Activated CD8-positive, alpha-beta memory T cell treated with anti-CD3 and anti-CD28 coated beads, Interleukin-2, amount 50 U/mL, for 1 hour (primary cell): Measurements from ENCODE around the gene AUTS2.

Source experiments
- DNase-seq: peaks from one replicate; pipeline ENCODE4 v3.0.0-alpha.2; 2020; ENCODE audit errors: extremely low read depth

The AUTS2 gene

DNA sequence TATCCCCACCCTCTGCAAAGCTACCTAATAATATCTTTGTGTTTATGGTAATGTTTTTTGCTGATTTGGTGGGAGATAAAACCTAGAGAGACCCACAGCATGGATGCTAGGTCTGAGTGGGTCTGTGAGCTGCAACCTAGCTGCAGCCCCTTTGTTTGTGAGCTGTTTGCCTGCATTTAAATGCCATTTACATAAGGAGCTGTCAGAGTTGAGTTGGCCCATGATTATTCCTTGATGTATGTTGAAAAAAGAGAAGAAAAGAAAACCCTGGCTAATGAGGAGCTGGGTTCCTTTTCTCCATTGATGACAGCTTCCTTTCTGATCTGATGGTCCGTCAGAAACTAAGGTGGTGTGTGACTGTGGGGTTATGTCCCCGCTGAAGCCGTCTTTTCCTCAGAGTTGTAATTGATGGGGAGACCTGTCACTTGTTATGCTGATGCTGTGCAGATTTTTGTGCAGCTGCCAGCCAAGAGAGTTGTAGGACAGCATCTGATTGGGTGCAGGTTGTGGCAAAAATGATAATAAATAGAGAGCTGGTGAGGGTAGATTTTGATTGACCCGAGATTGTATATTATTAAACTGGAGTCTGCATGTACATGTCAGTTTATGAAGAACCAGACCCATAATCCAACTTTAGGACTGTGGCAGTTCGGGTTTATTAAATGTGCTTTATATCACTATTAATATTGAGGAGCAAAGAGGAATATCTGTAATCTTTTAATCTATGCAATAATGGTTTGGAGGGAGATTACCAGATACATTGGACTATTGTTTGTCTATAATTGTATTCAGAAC is 219.8 kb downstream of the AUTS2 start:
- no peak for DNase-seq

DNA sequence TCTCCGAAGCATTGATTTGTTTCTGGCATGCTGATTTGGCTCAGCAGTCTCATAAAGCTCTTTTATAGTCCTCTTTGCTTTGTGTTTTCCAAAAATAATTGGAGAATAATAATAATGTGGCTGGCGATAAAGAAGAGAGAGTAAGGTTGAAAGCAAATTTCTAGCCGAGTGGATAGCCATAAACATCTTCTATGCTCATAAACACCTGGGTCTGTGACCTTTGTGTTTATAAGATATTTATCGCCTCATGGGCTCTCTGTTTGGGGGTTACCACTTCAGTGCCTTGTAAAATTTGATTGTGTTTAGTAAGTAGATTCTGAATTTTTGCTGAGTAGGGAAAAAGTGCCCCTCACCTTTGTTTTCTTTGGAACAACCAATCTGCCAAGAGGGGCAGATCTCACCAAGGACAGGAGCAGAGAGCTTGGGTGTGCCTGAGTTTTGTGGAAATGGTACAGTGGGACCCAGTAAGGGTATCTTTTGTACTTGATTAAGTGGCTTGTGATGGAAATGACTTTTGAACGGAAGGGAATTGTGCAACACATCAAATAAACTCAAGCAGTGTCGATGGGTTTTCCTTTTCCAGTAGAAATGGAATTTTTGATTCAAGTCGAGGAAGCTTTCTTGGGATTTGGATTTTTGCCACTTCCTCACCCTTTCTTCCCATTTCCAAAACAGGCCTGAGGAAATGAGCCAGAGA is 220.5 kb downstream of the AUTS2 start:
- DNase-seq = no peak

DNA sequence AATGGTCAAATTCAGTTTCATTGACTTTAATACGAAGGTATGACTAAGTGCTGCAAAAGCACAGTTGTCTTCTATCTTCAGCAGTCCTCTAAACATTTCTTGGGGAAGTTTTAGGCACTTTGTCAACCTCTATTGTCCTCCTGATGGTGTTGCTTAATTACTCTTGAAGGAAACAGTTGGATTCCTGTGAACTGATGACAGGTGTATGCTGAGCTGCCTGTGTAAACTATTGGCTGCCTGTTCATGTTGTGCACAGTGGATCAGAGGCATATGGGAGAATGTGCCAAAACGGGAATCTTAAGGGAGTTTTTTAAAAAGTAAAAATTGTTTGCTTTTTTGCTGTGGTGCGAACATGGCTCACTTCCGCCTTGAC is 221.0 kb downstream of the AUTS2 start:
- no peak for DNase-seq

DNA sequence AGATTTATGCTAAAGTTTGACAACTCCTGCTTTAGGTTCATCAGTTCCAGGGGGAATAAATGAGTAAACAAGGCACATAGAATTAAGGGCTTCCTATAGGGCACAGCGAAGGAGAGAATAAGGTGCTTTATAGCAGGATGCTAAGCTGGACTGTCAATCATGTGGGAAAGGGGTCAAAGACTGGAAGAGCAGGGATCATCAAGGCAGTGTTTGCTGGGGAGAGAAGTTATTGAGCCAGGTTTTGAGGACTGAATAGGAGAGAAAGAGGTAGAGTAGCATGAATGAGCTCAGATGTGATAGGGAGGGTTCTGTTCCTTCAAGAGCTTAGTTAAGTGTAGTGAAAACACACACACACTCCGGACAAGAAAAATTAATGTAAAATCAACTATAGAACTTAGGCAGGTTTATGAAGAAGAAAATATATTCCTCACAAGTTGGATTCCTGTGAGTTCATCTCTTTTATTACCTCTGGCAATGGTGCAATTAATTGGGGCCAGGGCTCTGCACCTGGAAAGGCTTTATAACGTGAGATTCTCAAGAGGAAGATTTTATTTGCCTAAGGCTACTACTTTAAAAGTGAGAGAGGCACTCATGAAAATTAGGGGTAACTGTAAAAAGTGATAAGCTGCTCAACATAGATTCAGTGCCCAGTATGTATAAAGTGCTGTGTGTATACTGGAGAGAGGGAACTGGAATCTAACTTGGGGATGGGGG is 222.4 kb downstream of the AUTS2 start:
- no peak for DNase-seq

DNA sequence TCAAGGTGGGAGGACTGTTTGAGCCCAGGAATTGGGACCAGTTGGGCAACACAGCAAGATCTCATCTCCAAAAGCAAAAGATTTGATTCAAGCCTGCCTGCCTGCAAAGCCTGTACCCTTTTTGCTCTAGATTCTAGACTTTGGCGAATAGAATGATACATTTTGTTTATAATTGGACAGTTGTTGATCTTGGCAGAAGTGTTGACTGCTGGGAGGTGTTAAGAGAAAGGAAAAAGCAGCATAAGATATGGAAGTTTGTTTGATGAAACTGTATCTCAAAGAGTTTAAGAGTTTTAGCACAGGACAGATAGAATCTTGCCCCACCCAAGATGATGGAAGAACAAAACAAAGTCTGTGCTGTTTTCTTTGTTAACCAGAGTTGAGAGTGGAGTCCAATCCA is 224.1 kb downstream of the AUTS2 start:
- DNase-seq = no peak

DNA sequence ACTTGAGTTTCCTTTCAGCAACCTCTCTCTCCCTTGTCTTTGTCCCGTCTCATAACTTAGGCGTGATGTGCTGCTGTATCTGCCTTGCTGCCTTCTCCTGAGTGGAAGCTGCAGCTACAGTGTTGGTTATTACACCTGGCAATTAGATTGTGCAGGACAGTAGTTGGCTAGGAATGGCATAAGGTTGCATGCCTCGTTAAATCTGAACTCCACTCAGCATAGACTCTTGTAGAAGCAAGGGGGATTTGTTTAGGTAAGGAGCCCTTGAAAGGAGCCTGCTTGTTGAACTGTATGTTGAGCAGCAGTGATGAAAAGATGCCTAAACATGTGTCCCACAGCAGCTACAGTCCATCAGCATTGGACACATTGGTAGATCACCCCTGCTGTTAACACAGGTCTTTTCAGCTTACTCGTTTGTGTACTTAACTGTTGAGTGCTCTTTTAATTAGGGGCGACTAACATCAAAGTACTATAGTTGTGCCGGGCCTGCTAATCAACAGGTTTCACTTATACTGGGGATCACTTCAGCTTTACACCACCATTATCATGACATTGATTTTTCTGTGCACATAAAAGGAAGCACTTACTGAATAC is 225.0 kb downstream of the AUTS2 start:
- no peak for DNase-seq

DNA sequence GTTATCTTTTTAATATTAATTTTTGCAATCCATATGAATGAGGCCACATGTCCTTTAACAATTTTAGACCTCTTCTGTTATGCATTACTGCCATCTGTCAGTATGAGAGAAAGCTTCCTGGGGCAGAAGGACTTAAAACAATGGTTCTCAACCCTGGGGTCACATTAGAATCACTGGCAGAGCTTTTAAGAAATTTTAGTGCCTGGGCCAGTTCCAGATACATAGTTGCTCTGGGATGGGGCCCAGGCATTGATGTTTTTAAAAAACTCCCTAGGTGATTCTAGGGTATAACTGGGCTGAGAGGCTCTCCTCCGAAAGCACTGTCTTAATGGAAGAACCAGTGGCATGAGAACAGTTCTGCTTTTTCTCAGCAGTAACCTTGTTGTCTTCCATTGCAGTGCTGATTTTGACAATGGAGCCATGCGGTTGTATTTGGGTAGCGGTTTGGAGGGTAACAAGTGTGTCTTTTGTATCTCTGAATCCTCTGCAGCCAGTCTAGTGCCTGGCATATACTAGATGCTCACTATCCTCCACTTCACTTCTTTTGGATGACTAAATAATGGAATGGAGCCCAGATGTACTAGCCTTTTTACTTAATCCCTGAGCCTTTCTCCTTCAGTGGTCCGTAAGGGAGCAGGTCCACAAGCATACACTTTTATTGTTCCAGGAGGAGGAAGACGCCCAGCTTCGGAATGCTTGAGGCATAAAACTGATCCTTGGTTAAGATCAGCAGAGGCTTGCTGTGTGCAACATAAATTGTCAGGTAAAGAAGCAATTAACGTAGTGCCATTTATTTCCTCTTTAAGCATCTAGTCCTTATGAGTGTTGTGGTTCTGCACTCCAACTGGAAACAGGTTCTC is 227.1 kb downstream of the AUTS2 start:
- no peak for DNase-seq

DNA sequence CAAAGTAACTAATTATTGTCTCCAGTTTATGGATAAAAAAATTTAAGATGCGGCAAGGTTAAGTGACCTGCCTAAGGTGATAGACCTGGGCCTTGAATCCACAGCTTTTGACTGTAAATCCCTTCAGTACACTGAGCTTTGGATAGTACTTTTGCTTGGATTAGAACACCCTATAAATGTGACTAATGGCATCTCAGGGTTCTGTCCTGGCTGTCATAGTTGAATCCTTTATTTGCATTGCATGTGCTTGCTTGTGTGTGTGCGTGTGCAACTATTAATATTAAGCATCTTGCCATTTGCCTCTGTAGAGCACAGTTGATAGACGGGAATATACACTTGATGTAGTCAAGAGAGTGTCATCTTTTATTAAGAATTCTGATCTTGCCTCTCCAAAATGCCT is 228.0 kb downstream of the AUTS2 start:
- no peak for DNase-seq

DNA sequence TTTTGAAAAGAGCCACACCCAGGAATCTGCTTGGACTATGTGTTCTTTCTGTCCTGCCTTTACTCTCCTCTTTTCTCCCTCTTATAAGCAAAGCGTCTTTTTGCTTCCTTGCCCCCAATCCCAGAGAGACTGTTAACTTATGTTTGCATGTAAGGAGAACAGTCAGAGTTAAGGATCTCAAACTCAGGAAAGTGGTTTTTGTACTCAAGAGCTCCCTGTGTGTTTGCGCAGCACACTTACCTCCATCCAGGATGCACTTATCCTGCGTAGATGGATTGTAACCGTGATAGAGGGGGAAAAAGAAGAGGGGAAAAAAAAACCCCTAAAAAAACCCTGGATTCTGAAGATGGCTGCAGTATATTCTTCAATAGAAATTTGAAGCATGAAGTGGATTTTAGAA is 228.9 kb downstream of the AUTS2 start:
- no peak for DNase-seq

DNA sequence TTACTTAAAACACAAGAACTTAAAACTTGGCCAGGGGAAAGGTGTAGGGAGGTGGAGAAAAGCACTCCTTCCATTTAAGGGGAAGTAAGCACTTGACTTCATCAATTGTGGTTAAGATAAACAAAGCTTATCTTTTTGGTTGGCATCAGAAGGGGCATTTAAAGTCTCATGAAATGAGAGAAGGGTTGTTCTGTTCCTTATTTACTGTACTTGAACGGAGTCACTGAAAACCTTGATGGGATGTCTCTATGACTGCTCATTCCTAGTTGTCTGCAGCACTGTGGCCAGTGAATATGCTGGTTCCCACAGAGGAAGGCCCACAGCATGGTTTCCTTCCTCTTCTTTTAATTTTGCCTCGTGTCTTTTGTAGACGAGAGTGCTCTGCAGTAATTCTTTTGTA is 229.3 kb downstream of the AUTS2 start:
- DNase-seq = no peak

DNA sequence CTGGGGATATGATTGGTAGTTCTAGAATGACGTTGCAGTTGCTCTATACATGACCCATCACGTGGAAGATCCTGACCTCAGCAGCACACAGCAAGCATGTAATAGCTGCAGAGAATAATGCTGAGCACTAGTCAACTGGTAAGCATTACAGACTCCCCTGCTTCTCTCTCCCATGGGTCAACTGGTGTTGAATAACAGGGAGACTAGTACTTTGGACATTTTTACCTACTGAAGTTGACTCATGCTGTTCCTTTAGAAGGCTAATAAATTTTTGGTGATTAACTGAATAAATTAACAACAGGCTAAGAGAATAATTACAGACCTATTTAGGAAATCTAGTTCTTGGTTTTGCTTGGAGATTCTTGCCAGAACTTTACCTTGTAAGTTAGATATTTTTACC is 234.1 kb downstream of the AUTS2 start:
- no peak for DNase-seq

DNA sequence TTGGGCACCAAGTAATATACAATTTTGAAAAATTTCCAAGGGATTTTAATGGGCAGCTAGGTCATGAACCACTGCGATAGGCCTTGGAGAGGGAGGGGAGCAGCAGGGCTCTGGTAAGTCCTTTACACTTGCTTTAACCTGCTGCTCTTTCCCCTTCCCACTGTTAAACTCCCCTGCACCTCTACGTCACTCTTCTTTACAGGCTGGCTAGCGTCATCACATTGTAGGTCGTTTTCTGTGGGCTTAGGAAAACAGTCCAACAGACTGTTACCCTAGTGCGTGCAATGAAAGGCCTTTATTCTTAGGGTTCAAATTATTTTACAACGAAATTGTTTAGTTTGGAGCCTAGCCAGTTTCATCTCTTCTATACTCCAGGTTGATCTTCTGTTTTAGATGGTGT is 235.7 kb downstream of the AUTS2 start:
- DNase-seq = no peak

DNA sequence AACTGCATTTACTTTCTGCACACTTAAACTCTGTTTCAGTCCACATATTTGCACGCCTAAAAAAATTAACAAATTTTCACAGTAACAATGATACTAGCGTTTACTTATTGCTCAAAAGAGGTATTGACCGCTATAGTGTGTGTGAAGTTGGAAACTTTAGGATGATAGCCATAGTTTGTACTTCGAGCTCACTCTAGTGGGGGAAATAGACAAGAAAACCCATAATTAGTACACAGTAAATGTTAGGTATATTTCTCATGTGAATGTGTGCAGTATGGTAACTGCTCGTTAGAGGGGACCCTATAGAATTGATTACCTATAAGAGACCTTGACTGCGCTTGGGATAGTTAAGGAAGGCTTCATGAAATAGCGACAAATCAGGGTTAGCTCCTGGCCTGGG is 238.4 kb downstream of the AUTS2 start:
- no peak for DNase-seq

DNA sequence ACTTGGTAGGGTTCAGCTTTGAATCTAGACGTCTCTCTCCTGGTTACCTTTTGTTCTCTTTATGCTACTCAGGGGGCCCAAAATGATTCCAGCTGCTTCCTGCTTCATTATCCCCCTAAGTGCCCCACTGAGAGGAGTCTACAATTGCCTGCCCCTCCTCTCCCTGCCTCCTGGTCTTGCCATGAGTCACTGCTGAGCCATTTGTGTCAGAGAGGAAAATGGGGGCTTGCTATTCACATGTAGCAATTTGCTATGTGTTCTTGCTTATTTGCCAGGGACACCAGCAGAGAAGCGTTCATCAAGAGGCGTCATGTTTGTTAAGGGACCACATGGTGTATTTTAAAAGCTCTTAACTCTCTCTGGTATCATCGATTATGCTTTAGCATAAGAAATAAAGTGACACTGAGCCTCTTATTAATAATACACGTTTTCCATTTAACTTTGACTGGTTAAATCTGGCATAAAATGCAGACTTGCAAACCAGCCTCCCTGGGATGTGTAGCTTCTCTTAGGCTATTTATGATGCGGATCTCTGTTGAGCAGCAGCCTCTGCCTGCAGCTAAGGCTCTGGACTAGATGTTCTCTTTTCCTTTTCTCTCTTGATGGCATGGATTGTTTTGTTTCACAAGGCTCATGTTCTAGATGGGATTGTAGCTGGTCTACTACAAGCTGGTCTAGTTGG is 239.3 kb downstream of the AUTS2 start:
- no peak for DNase-seq

DNA sequence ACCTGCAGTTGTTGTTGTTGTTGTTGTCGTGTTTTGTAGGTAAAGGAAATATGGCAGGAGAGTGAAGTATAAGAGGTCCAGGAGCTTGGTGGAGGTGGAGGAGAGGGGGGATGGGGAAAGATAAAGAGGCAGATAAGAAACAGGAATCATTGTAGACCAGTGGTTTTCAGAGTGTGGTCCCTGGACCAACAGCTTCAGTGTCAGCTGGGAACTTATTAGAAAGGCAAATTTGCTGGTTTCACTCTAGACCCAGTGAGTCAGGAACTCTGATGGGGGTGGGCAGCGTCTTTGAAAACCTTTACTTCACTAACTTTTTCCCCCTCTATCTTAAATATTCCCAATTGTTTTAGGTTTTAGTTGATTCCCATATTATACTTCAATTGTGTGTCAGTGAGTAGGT is 241.5 kb downstream of the AUTS2 start:
- no peak for DNase-seq

DNA sequence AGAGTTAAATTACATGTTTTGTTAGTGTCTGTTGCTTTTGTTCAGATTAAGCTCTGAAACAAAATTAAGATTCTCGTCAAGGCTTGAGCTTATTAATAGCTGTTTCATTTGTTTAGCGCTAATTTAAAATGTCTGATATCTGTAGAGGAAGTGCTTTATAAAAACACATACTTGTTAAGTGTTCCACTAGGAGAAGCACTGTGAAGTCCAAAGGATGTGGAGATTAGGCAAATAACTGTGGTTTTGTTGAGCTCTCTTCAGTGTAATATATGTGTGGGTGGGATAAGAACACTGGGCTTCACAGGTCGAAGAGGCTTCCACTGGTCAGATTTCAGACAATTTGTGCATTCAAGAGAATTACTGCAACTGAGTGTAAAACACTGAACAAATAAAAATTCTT is 242.0 kb downstream of the AUTS2 start:
- no peak for DNase-seq

DNA sequence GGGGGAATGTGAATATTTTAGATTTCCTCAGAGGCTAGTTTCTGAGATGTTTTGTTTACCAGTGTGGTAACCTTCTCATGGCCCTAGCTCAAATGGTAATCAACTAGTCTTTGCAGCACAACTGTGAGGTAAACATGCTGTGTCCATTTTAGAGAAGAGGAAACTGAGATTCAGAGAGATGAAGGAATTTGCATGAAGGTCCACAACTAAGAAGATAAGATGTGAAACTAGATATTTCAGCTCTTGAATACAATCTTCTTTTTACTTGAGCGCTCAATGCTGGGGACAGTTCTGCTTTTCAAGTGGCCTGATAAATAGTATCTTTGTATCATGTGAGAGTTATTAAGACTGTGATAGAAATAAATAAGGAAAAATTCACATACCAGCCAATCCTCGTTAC is 245.4 kb downstream of the AUTS2 start:
- no peak for DNase-seq

DNA sequence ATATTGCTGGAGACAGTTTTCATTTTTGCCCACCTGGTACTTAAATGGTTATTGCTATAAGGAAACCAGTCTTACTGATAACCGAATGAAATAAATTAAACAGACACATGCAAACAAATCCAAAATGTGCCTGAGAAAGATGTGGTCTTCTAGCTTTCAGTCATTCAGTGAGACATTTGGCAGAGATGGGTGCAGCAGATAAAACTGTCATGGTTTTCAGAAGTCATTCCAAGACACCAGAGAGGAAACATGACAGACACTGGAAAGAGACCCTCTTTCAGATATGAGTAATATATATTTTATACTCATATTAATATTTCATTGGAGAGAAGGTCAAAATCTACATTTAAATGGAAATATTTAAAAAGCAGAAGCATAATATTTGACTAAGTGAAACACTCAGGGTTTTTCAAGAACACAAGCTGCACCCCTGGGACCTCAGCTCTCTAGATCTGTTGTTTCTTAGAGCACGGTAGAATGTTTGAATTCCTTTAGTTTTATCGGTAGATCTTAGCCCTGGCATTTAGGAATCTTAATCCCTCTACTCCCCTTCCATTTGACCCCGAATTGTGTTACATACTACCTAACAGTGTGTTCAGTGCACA is 246.1 kb downstream of the AUTS2 start:
- no peak for DNase-seq

DNA sequence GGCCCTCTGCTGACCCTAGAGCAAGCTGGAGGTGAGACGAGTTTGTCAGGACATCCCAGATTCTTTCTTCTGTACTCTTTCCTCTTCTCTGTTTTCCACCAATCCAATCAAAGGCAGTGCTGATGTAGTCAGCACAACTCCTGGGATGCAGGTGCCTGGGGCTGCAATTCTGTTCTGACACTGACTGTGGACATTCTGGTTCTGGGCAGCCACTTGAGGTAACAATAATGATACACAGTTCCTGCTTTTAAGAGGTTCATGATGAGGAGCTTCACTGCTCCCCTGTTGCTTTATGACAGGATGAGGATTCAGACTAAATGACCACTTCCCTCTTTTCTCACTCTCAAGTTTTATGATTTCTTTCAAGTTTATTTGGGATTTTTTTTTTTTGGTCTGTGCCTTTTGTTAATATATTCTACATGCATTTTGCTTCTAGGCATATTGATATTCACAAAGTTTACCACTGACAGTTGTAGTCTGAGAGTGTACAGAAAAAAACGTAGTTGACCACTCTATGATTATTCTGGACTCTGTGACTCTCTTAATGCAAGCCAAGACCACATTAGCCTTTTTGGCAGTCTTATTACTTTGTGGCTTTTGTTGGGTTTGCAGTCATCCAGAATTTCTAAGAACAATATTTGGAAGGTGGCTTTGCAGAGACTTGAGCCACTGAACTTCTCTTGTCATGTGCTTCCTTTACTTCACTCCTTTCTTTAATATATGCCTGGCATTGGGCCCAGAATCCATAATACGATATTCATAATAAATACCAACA is 247.6 kb downstream of the AUTS2 start:
- DNase-seq = no peak
